GM12878 (cell line): ENCODE measurements around the gene ENO2. TPM values are rescaled to one million over a fixed set of nuclear protein-coding genes. Genes with fewer than 3 reads are reported as not detected.

Experiments used
- E4F1 ChIP-seq: fragments of 450-650 bp; IDR thresholded peaks from 2 replicates; pipeline ENCODE4 v1.6.1; 2018; ENCODE audit warnings: borderline replicate concordance, mild to moderate bottlenecking; ENCODE audit not compliant: partially characterized antibody
- HDAC6 ChIP-seq: fragments of 200-600 bp; sonication (generic); IDR thresholded peaks from one replicate; pipeline ENCODE4 v1.8.0; 2017; ENCODE audit warnings: antibody characterized with exemption; ENCODE audit not compliant: unreplicated experiment
- NRF1 ChIP-seq: conservative IDR thresholded peaks from 2 replicates; pipeline ENCODE4 v1.6.1; 2011; ENCODE audit warnings: mild to moderate bottlenecking, low read depth, low read length, improper control_type of control experiment
- PKNOX1 ChIP-seq: fragments of 450-650 bp; IDR thresholded peaks from 2 replicates; pipeline ENCODE4 v1.6.1; 2016; ENCODE audit warnings: mild to moderate bottlenecking
- SUPT20H ChIP-seq: IDR thresholded peaks from 2 replicates; pipeline ENCODE4 v1.6.1; 2011; ENCODE audit warnings: low read depth, mild to moderate bottlenecking, low read length, moderate library complexity, borderline replicate concordance; ENCODE audit not compliant: control insufficient read depth
- polyA plus RNA-seq, 11 experiments: library from polyadenylated mRNA; depleted of rRNA in 4 of 11; unstranded in 6 of 11; stranded (reverse) in 5 of 11; fragments of >200 nt; fragmentation: Nextera tagmentation in 4 of 11; fragmentation: Illumina TruSeq in 1 of 11; extraction: Ambion mirVana in 4 of 11; extraction: Trizol in 1 of 11; gene quantifications; 1 replicate in 1 of 11; 2 replicates in 10 of 11; pipeline versions ENCODE4 v1.2.1 to v1.2.3, GENCODE V29; 2011 to 2016; ENCODE audit warnings: inconsistent platforms in 2 of 11, missing spikeins in 2 of 11, low read depth in 1 of 11
- total RNA-seq, 4 experiments: library from RNA; depleted of rRNA in 3 of 4; stranded (reverse); fragments of >200 nt in 3 of 4; fragmentation: Illumina TruSeq in 1 of 4; extraction: Trizol in 1 of 4; gene quantifications; 2 replicates each; pipeline versions ENCODE4 v1.2.1 to v1.2.3, GENCODE V29; 2013 to 2021
- TF ChIP-seq, protein P1 (sequence below): IDR thresholded peaks from 2 replicates; pipeline ENCODE4 v1.6.1; 2011; ENCODE audit warnings: mild to moderate bottlenecking, low read depth, low read length, moderate library complexity; ENCODE audit not compliant: insufficient replicate concordance

The ENO2 gene
- total and polyA plus RNA-seq, 10 of the 15 experiments (the other 5 are each of a cell fraction or from before 2014, with no cell fraction given), result 24.8 to 196 (median 43.1) TPM

GRCh38 chr12:6959058-6959804 is 44.9 kb downstream of the ENO2 start (continued):
- no peak for TF ChIP-seq E4F1
- TF ChIP-seq SUPT20H, result no peak
- TF ChIP-seq NRF1, result no peak
- peak; percentile 37; the same call in 1 of the 2 replicates for TF ChIP-seq PKNOX1
- peak; percentile 60 for TF ChIP-seq HDAC6
- TF ChIP-seq, protein P1, sequence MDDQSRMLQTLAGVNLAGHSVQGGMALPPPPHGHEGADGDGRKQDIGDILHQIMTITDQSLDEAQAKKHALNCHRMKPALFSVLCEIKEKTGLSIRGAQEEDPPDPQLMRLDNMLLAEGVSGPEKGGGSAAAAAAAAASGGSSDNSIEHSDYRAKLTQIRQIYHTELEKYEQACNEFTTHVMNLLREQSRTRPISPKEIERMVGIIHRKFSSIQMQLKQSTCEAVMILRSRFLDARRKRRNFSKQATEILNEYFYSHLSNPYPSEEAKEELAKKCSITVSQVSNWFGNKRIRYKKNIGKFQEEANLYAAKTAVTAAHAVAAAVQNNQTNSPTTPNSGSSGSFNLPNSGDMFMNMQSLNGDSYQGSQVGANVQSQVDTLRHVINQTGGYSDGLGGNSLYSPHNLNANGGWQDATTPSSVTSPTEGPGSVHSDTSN, result peak; percentile 7
